OCI-LY3 (cell line): ENCODE measurements around the gene FBXW7.

ENCODE experiments used
- EZH2phosphoT487 ChIP-seq: fragments of 200-600 bp; shearing (Covaris generic); IDR thresholded peaks from 2 replicates; pipeline ENCODE4 v1.6.1; 2018; ENCODE audit warnings: antibody characterized with exemption, mixed run types, low read depth
- TF ChIP-seq, protein P1 (sequence below): fragments of 200-600, 300-600 bp; sonication (generic); IDR thresholded peaks from 2 replicates; pipeline ENCODE4 v1.5.1; 2014; ENCODE audit warnings: antibody characterized with exemption, low read length, low read depth

DNA sequence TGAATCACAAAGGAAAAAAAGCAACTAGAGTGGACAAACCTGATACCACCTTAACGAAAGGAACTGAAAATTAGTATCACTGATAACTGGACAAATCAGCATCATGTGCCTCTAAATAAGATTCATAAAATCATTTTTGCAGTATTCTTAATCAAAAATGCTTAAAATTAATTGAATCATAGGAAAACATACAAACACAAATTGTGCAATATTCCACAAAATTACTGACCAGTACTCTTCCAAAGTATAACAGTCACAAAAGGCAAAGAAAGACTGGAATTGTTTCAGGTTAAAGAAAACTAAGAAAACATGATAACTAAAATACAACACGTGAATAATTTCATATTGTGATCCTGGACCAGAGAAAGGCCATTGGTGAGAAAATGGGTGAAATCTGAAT, 27.1 kb downstream of the FBXW7 start:
- TF ChIP-seq, protein P1, sequence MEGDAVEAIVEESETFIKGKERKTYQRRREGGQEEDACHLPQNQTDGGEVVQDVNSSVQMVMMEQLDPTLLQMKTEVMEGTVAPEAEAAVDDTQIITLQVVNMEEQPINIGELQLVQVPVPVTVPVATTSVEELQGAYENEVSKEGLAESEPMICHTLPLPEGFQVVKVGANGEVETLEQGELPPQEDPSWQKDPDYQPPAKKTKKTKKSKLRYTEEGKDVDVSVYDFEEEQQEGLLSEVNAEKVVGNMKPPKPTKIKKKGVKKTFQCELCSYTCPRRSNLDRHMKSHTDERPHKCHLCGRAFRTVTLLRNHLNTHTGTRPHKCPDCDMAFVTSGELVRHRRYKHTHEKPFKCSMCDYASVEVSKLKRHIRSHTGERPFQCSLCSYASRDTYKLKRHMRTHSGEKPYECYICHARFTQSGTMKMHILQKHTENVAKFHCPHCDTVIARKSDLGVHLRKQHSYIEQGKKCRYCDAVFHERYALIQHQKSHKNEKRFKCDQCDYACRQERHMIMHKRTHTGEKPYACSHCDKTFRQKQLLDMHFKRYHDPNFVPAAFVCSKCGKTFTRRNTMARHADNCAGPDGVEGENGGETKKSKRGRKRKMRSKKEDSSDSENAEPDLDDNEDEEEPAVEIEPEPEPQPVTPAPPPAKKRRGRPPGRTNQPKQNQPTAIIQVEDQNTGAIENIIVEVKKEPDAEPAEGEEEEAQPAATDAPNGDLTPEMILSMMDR = no peak
- no peak for TF ChIP-seq EZH2phosphoT487
